ENCODE results near the gene CABLES1.

The CABLES1 gene

DNA sequence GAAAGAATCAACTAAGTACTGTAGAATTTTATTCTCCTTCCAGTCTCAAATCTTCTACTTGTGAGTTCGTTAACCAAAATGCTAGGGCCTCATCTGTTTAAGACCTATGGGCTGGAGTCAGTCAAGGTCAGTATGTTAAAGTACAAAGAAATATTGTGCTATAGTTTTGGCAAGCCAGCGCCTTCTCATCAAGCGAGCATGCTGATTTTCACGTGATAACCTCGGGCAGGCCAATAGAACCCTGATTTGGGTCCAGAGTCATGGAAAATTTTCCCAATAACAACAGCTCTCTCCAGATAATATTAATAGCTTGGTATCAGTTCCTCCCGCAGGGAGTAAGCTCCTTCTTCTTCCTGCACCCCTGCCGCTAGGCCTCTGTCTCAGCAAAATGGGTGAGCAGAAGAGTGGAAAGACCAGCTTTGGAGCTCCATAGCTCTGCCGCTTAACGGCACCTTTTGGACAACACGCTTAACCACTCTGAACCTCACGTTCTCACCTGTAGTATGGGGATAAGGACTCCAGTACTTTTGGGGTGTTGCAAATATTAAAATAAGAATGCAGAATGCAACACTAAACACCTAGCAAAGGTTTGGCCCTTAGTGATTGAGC, 11.7 kb downstream of the CABLES1 start:
- Histone ChIP-seq H3K9me3 (ENCODE audit: insufficient read depth, low read length) (no peaks in the 10 kb centered on the region), H3K36me3 (ENCODE audit: low read length) (no peaks in the 10 kb centered on the region), H4K20me1 (ENCODE audit: low read depth, low read length) (no peaks in the 10 kb centered on the region), H3K4me3 (ENCODE audit: insufficient read depth, low read length, poor library complexity, severe bottlenecking) (no peak overlapping the region), H2AFZ (ENCODE audit: low read depth, low read length, severe bottlenecking) (no peak overlapping the region), H3F3A (ENCODE audit: insufficient read depth) (no peaks in the 10 kb centered on the region), H3K9me2 (replicated peaks; ENCODE audit: insufficient read depth, low read length) (no peaks in the 10 kb centered on the region), H3K27ac (ENCODE audit: low read depth, low read length) (no peak overlapping the region), H3K9ac (ENCODE audit: low read length) (no peak overlapping the region), H3K27me3 (ENCODE audit: low read length) (no peaks in the 10 kb centered on the region), H3K4me2 (ENCODE audit: low read depth, low read length, poor library complexity, severe bottlenecking) (no peak overlapping the region), H3K79me2 (ENCODE audit: insufficient read depth, low read length) (no peaks in the 10 kb centered on the region)
- TF ChIP-seq, protein P1, sequence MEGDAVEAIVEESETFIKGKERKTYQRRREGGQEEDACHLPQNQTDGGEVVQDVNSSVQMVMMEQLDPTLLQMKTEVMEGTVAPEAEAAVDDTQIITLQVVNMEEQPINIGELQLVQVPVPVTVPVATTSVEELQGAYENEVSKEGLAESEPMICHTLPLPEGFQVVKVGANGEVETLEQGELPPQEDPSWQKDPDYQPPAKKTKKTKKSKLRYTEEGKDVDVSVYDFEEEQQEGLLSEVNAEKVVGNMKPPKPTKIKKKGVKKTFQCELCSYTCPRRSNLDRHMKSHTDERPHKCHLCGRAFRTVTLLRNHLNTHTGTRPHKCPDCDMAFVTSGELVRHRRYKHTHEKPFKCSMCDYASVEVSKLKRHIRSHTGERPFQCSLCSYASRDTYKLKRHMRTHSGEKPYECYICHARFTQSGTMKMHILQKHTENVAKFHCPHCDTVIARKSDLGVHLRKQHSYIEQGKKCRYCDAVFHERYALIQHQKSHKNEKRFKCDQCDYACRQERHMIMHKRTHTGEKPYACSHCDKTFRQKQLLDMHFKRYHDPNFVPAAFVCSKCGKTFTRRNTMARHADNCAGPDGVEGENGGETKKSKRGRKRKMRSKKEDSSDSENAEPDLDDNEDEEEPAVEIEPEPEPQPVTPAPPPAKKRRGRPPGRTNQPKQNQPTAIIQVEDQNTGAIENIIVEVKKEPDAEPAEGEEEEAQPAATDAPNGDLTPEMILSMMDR (IDR thresholded peaks at IDR 0.05; ENCODE audit: insufficient read depth, low read length, poor library complexity, severe bottlenecking), result no peak
- TF ChIP-seq EZH2phosphoT487 (conservative IDR thresholded peaks at IDR 0.05; ENCODE audit: low read length), result no peak

- H3K27ac ChIP-seq (ENCODE audit: low read depth, low read length), result no peak overlapping the region
- H3K27me3 ChIP-seq (ENCODE audit: low read length), result no peaks in the 10 kb centered on the region
- no peaks in the 10 kb centered on the region for H3K9me3 ChIP-seq (ENCODE audit: insufficient read depth, low read length)
- H4K20me1 ChIP-seq (ENCODE audit: low read depth, low read length), result no peaks in the 10 kb centered on the region
- no peak overlapping the region for H3K4me3 ChIP-seq (ENCODE audit: insufficient read depth, low read length, poor library complexity, severe bottlenecking)
- no peak overlapping the region for H2AFZ ChIP-seq (ENCODE audit: low read depth, low read length, severe bottlenecking)
- no peaks in the 10 kb centered on the region for H3K9me2 ChIP-seq (replicated peaks; ENCODE audit: insufficient read depth, low read length)
- no peaks in the 10 kb centered on the region for H3F3A ChIP-seq (ENCODE audit: insufficient read depth)
- H3K36me3 ChIP-seq (ENCODE audit: low read length), result no peaks in the 10 kb centered on the region
- no peaks in the 10 kb centered on the region for H3K79me2 ChIP-seq (ENCODE audit: insufficient read depth, low read length)
- no peak overlapping the region for H3K4me2 ChIP-seq (ENCODE audit: low read depth, low read length, poor library complexity, severe bottlenecking)
- H3K9ac ChIP-seq (ENCODE audit: low read length), result no peak overlapping the region
- TF ChIP-seq, protein P1 (IDR thresholded peaks at IDR 0.05; ENCODE audit: insufficient read depth, low read length, poor library complexity, severe bottlenecking), result no peak
- no peak for TF ChIP-seq EZH2phosphoT487 (conservative IDR thresholded peaks at IDR 0.05; ENCODE audit: low read length)
These were observed 13.1 kb downstream of the CABLES1 start for GRCh38 chr18:23148382-23148781.

GRCh38 chr18:23149570-23149969, 14.3 kb downstream of the CABLES1 start:
- no peak overlapping the region for H2AFZ ChIP-seq (ENCODE audit: low read depth, low read length, severe bottlenecking)
- no peaks in the 10 kb centered on the region for H3K79me2 ChIP-seq (ENCODE audit: insufficient read depth, low read length)
- no peak overlapping the region for H3K4me2 ChIP-seq (ENCODE audit: low read depth, low read length, poor library complexity, severe bottlenecking)
- H3K9me3 ChIP-seq (ENCODE audit: insufficient read depth, low read length), result no peaks in the 10 kb centered on the region
- H3K36me3 ChIP-seq (ENCODE audit: low read length), result no peaks in the 10 kb centered on the region
- no peak overlapping the region for H3K27ac ChIP-seq (ENCODE audit: low read depth, low read length)
- no peaks in the 10 kb centered on the region for H3K27me3 ChIP-seq (ENCODE audit: low read length)
- TF ChIP-seq EZH2phosphoT487 (conservative IDR thresholded peaks at IDR 0.05; ENCODE audit: low read length), result no peak
- TF ChIP-seq, protein P1 (IDR thresholded peaks at IDR 0.05; ENCODE audit: insufficient read depth, low read length, poor library complexity, severe bottlenecking), result no peak
- no peak overlapping the region for H3K4me3 ChIP-seq (ENCODE audit: insufficient read depth, low read length, poor library complexity, severe bottlenecking)
- no peaks in the 10 kb centered on the region for H3K9me2 ChIP-seq (replicated peaks; ENCODE audit: insufficient read depth, low read length)
- H3K9ac ChIP-seq (ENCODE audit: low read length), result no peak overlapping the region
- H4K20me1 ChIP-seq (ENCODE audit: low read depth, low read length), result no peaks in the 10 kb centered on the region
- no peaks in the 10 kb centered on the region for H3F3A ChIP-seq (ENCODE audit: insufficient read depth)

Measured in SU-DHL-6 (cell line).